NOMO-1 (cell line): ENCODE measurements around the gene BRINP1.

ENCODE experiments used
- DNase-seq, 2 experiments: peaks; one replicate each; lab custom pipeline; 2025; ENCODE audit not compliant: unreplicated experiment in 2 of 2; lab: John Stamatoyannopoulos, UW

Gene BRINP1

GRCh38 chr9:119153402-119153801 is 215.8 kb downstream of the BRINP1 start:
- DNase-seq = no peak

- DNase-seq = no peak
Measured at GRCh38 chr9:119148855-119149254, 220.4 kb downstream of the BRINP1 start.

- no peak for DNase-seq
Measured at GRCh38 chr9:119137479-119137878, 231.8 kb downstream of the BRINP1 start.

GRCh38 chr9:119126040-119126439 is 243.2 kb downstream of the BRINP1 start:
- DNase-seq = no peak

GRCh38 chr9:119121899-119122298 is 247.3 kb downstream of the BRINP1 start:
- no peak for DNase-seq

- DNase-seq = no peak
Measured at GRCh38 chr9:119117409-119117808, 251.8 kb downstream of the BRINP1 start.
